HepG2 (cell line): ENCODE results near the gene MLC1. TPM values are rescaled to one million over a fixed set of nuclear protein-coding genes. Genes with fewer than 3 reads are reported as not detected.

Experiments
- ATAC-seq: fragments of 200-7000 bp; cut with Tn5 transposase; 3 replicates; pipeline ENCODE4 v1.9.1; 2020; ENCODE audit warnings: mild to moderate bottlenecking, moderate library complexity
- BruUV-seq: library from RNA; stranded (reverse); fragments of 400-500 nt; replicated peaks from 2 replicates; lab custom pipeline; 2021; lab: Mats Ljungman, UMichigan
- CTCF ChIA-PET: fragments of 300-600 bp; formaldehyde crosslinking; extraction: SDS; loops from one replicate; lab custom pipeline; 2021; ENCODE audit warnings: low total read pairs, inconsistent platforms, low intra/inter-chr PET ratio; lab: Yijun Ruan, JAX
- POLR2A ChIA-PET: fragments of 350-600 bp; sonication (Branson Sonifier 250); formaldehyde crosslinking; loops from one replicate; lab custom pipeline; 2020; ENCODE audit warnings: antibody characterized with exemption, inconsistent platforms; lab: Yijun Ruan, JAX
- DNase-seq: peaks from one replicate; pipeline ENCODE4 v3.0.0-alpha.2; 2015; ENCODE audit warnings: low spot score
- FAIRE-seq: peaks from 3 replicates; lab custom pipeline; 2011; peaks lifted over from hg19 to GRCh38; lab: Jason Lieb, UNC
- H2AFZ ChIP-seq: one replicate; pipeline ENCODE4 v1.6.1; 2011; ENCODE audit warnings: low read length, inconsistent platforms
- H3K27ac ChIP-seq: fragments of 300-600 bp; 3 replicates; pipeline ENCODE4 v1.8.0; 2011; ENCODE audit warnings: mixed run types, mild to moderate bottlenecking, mixed read lengths, low read length, inconsistent platforms; ENCODE audit not compliant: insufficient read depth; ENCODE audit errors: extremely low read length
- H3K27me3 ChIP-seq, 2 experiments: fragments of 200-600 bp in 1 of 2; 2 replicates in 1 of 2; 3 replicates in 1 of 2; pipeline versions ENCODE4 v1.6.0 to v1.8.0; 2011; ENCODE audit warnings: low read length in 2 of 2, mild to moderate bottlenecking in 2 of 2, moderate library complexity in 2 of 2, inconsistent platforms in 1 of 2; ENCODE audit not compliant: insufficient read depth in 2 of 2, control insufficient read depth in 1 of 2
- H3K36me3 ChIP-seq, 2 experiments: fragments of 200-600 bp in 1 of 2; replicated peaks in 1 of 2; 2 replicates in 1 of 2; 3 replicates in 1 of 2; pipeline versions ENCODE4 v1.5.1 to v1.8.0; 2011; ENCODE audit warnings: low read length in 2 of 2, inconsistent platforms in 1 of 2; ENCODE audit not compliant: insufficient read depth in 2 of 2, control insufficient read depth in 1 of 2
- H3K4me1 ChIP-seq: 2 replicates; pipeline ENCODE4 v1.5.1; 2012; ENCODE audit warnings: low read length, inconsistent platforms; ENCODE audit not compliant: insufficient read depth
- H3K4me2 ChIP-seq: 2 replicates; pipeline ENCODE4 v1.6.0; 2011; ENCODE audit warnings: low read depth, low read length, inconsistent platforms
- H3K4me3 ChIP-seq, 3 experiments: fragments of 200-600 bp in 1 of 3; sonication (generic), shearing (Covaris generic) in 1 of 3; replicated peaks in 1 of 3; 2 replicates each; pipeline ENCODE4 v1.5.1; 2011 to 2016; ENCODE audit warnings: low read length in 3 of 3, inconsistent platforms in 2 of 3, low read depth in 2 of 3, mild to moderate bottlenecking in 2 of 3, control low read depth in 1 of 3, mixed read lengths in 1 of 3; ENCODE audit not compliant: insufficient read depth in 1 of 3
- H3K79me2 ChIP-seq: one replicate; pipeline ENCODE4 v1.6.1; 2011; ENCODE audit warnings: low read length, inconsistent platforms; ENCODE audit not compliant: insufficient read depth
- H3K9ac ChIP-seq: 2 replicates; pipeline ENCODE4 v1.6.0; 2011; ENCODE audit warnings: mild to moderate bottlenecking, low read depth, low read length, inconsistent platforms; ENCODE audit not compliant: insufficient read depth
- H3K9me3 ChIP-seq: 2 replicates; pipeline ENCODE4 v1.5.1; 2012; ENCODE audit warnings: mild to moderate bottlenecking, low read length
- H4K20me1 ChIP-seq: 2 replicates; pipeline ENCODE4 v1.6.0; 2011; ENCODE audit warnings: inconsistent platforms, mild to moderate bottlenecking, low read length, moderate library complexity; ENCODE audit not compliant: insufficient read depth
- ADNP ChIP-seq: sonication (generic); formaldehyde crosslinking; IDR thresholded peaks from 2 replicates; pipeline ENCODE4 v1.4.0; 2020; ENCODE audit warnings: missing genetic modification reagents
- HNRNPH1 ChIP-seq: fragments of 200-400 bp; formaldehyde crosslinking; optimal IDR thresholded peaks from 2 replicates; pipeline ENCODE3; 2017; ENCODE audit warnings: mild to moderate bottlenecking, low read depth, low read length
- NFATC3 ChIP-seq: sonication (generic); formaldehyde crosslinking; IDR thresholded peaks from 2 replicates; pipeline ENCODE4 v1.5.1; 2020; ENCODE audit warnings: mild to moderate bottlenecking, missing genetic modification reagents
- NFKBIZ ChIP-seq: IDR thresholded peaks from 2 replicates; pipeline ENCODE4 v1.6.1; 2018; ENCODE audit warnings: missing genetic modification reagents, missing compliant biosample characterization
- POLR2AphosphoS2 ChIP-seq: IDR thresholded peaks from 2 replicates; pipeline ENCODE4 v1.6.1; 2011; ENCODE audit warnings: low read depth, low read length, improper control_type of control experiment
- ZNF879 ChIP-seq: sonication (generic); formaldehyde crosslinking; IDR thresholded peaks from 2 replicates; pipeline ENCODE4 v1.8.1; 2023; ENCODE audit warnings: missing genetic modification reagents
- ZSCAN20 ChIP-seq: sonication (generic); formaldehyde crosslinking; IDR thresholded peaks from 2 replicates; pipeline ENCODE4 v1.4.0; 2020; ENCODE audit warnings: missing genetic modification reagents, mild to moderate bottlenecking, borderline replicate concordance
- WGBS: methylation state at CpG from one replicate; pipeline ENCODE4 v1.1.6; 2017; ENCODE audit warnings: low lambda C conversion rate; 5-methylcytosine and 5-hydroxymethylcytosine counted together
- in situ Hi-C: cut with HindIII; loops from 2 replicates; pipeline ENCODE4 v1.10.0; 2017; ENCODE audit warnings: low pct_unique_long_range_greater_than_20kb; ENCODE audit not compliant: extremely low pct_ligation_motif_present
- intact Hi-C: fragments of 100-400 bp; cut with micrococcal nuclease; formaldehyde crosslinking; loops from one replicate; pipeline ENCODE4 v1.10.0; 2022; ENCODE audit not compliant: unreplicated experiment
- polyA plus RNA-seq, 8 experiments: library from polyadenylated mRNA; depleted of rRNA in 3 of 8; stranded (reverse) in 7 of 8; unstranded in 1 of 8; fragments of >200 nt; fragmentation: Illumina TruSeq in 4 of 8; extraction: Trizol in 4 of 8; gene quantifications; 2 replicates each; pipeline versions ENCODE4 v1.2.1 to v1.2.3, GENCODE V29; 2011 to 2016; ENCODE audit warnings: low read depth in 4 of 8, missing spikeins in 1 of 8, mixed read lengths in 1 of 8; ENCODE audit not compliant: insufficient read depth in 1 of 8
- total RNA-seq, 5 experiments: library from RNA; depleted of rRNA; stranded (reverse); fragments of >200 nt; fragmentation: Illumina TruSeq; extraction: Trizol; gene quantifications; 2 replicates each; pipeline ENCODE4 v1.2.3, GENCODE V29; 2016; ENCODE audit warnings: low read depth in 1 of 5
- TF ChIP-seq, protein P1 (sequence below): sonication (generic); formaldehyde crosslinking; IDR thresholded peaks from 2 replicates; pipeline ENCODE4 v1.5.0; 2020; ENCODE audit warnings: missing genetic modification reagents
- TF ChIP-seq, protein P2 (sequence below): sonication (generic); formaldehyde crosslinking; IDR thresholded peaks from 2 replicates; pipeline ENCODE4 v1.4.0; 2020; ENCODE audit warnings: low read depth, mild to moderate bottlenecking, missing genetic modification reagents
- TF ChIP-seq, protein P3 (sequence below): IDR thresholded peaks from 2 replicates; pipeline ENCODE4 v1.6.1; 2012; ENCODE audit warnings: inconsistent platforms
- TF ChIP-seq, protein P4 (sequence below), 2 experiments: fragments of 450-650 bp in 1 of 2; sonication (generic) in 1 of 2; formaldehyde crosslinking; IDR thresholded peaks; 2 replicates each; pipeline versions ENCODE4 v1.5.0 to v1.8.0; 2020 to 2022; ENCODE audit warnings: mild to moderate bottlenecking in 1 of 2, missing genetic modification reagents in 1 of 2
- TF ChIP-seq, protein P5 (sequence below): sonication (generic); formaldehyde crosslinking; IDR thresholded peaks from 2 replicates; pipeline ENCODE4 v1.5.0; 2020; ENCODE audit warnings: missing genetic modification reagents
- TF ChIP-seq, protein P6 (sequence below): sonication (generic); formaldehyde crosslinking; IDR thresholded peaks from 2 replicates; pipeline ENCODE4 v1.8.1; 2023; ENCODE audit warnings: mild to moderate bottlenecking, missing genetic modification reagents, borderline replicate concordance

The MLC1 gene
- total and polyA plus RNA-seq, 2 of the 13 experiments (the other 11 are each of a cell fraction or from before 2014, with no cell fraction given), result not detected

DNA sequence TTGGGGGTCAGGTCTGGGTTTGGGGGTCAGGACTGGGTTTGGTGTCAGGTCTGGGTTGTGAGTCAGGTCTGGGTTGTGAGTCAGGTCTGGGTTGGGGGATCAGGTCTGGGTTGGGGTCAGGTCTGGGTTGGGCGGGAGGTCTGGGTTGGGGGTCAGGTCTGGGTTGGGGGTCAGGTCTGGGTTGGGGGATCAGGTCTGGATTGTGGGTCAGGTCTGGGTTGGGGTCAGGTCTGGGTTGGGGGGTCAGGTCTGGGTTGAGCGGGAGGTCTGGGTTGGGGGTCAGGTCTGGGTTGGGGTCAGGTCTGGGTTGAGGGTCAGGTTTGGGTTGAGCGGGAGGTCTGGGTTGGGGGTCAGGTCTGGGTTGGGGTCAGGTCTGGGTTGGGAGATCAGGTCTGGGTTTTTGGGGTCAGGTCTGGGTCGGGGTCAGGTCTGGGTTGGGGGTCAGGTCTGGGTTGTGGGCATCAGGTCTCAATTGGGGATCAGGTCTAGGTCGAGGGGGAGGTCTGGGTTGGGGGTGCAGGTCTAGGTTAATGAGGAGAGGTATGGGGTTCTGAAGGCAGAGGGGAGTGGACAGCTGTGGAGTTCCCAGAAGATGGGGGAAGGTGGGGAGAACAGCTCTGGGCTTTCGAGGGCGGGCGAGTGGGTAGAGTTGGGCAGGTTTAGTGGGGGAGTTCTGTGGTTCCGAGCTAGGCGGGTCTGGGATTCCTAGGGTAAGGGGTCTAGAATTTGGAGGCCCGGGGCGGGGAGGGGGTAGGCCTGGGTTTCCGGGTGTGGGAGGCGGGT, 27.8 kb downstream of the MLC1 start:
- no peak for FAIRE-seq

More for the DNA sequence above, 27.8 kb downstream of the MLC1 start:
- in situ Hi-C loops, result no loop called here
- no TSS peak for BruUV-seq
- WGBS, result 76% methylated on average over 13 of the region's 14 CpGs
- CTCF ChIA-PET, result no interaction called here
- no peak overlapping the region for H3K9ac ChIP-seq
- TF ChIP-seq, protein P1, sequence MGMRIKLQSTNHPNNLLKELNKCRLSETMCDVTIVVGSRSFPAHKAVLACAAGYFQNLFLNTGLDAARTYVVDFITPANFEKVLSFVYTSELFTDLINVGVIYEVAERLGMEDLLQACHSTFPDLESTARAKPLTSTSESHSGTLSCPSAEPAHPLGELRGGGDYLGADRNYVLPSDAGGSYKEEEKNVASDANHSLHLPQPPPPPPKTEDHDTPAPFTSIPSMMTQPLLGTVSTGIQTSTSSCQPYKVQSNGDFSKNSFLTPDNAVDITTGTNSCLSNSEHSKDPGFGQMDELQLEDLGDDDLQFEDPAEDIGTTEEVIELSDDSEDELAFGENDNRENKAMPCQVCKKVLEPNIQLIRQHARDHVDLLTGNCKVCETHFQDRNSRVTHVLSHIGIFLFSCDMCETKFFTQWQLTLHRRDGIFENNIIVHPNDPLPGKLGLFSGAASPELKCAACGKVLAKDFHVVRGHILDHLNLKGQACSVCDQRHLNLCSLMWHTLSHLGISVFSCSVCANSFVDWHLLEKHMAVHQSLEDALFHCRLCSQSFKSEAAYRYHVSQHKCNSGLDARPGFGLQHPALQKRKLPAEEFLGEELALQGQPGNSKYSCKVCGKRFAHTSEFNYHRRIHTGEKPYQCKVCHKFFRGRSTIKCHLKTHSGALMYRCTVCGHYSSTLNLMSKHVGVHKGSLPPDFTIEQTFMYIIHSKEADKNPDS (CRISPR knock-in tag), result no peak
- TF ChIP-seq NFKBIZ (CRISPR knock-in tag) (no peak), HNRNPH1 (no peak), ZSCAN20 (CRISPR knock-in tag) (no peak), POLR2AphosphoS2 (no peak), ZNF879 (CRISPR knock-in tag) (no peak), NFATC3 (CRISPR knock-in tag) (no peak), ADNP (no peak)
- TF ChIP-seq, protein P2, sequence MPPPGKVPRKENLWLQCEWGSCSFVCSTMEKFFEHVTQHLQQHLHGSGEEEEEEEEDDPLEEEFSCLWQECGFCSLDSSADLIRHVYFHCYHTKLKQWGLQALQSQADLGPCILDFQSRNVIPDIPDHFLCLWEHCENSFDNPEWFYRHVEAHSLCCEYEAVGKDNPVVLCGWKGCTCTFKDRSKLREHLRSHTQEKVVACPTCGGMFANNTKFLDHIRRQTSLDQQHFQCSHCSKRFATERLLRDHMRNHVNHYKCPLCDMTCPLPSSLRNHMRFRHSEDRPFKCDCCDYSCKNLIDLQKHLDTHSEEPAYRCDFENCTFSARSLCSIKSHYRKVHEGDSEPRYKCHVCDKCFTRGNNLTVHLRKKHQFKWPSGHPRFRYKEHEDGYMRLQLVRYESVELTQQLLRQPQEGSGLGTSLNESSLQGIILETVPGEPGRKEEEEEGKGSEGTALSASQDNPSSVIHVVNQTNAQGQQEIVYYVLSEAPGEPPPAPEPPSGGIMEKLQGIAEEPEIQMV, result no peak
- TF ChIP-seq, protein P3, sequence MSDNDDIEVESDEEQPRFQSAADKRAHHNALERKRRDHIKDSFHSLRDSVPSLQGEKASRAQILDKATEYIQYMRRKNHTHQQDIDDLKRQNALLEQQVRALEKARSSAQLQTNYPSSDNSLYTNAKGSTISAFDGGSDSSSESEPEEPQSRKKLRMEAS, result no peak
- TF ChIP-seq, protein P4, sequence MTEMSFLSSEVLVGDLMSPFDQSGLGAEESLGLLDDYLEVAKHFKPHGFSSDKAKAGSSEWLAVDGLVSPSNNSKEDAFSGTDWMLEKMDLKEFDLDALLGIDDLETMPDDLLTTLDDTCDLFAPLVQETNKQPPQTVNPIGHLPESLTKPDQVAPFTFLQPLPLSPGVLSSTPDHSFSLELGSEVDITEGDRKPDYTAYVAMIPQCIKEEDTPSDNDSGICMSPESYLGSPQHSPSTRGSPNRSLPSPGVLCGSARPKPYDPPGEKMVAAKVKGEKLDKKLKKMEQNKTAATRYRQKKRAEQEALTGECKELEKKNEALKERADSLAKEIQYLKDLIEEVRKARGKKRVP (CRISPR knock-in tag; IDR thresholded peaks at IDR 0.05), result no peak
- TF ChIP-seq, protein P5, sequence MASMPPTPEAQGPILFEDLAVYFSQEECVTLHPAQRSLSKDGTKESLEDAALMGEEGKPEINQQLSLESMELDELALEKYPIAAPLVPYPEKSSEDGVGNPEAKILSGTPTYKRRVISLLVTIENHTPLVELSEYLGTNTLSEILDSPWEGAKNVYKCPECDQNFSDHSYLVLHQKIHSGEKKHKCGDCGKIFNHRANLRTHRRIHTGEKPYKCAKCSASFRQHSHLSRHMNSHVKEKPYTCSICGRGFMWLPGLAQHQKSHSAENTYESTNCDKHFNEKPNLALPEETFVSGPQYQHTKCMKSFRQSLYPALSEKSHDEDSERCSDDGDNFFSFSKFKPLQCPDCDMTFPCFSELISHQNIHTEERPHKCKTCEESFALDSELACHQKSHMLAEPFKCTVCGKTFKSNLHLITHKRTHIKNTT (CRISPR knock-in tag), result no peak
- TF ChIP-seq, protein P6, sequence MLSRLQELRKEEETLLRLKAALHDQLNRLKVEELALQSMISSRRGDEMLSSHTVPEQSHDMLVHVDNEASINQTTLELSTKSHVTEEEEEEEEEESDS (CRISPR knock-in tag), result no peak
- TF ChIP-seq, all 625 proteins: peak for 0
- no peaks in the 10 kb centered on the region for H3K36me3 ChIP-seq
- H3K79me2 ChIP-seq, result no peaks in the 10 kb centered on the region
- H3K4me2 ChIP-seq, result no peak overlapping the region
- H3K4me1 ChIP-seq, result peaks cover 7% of the 10 kb centered on the region; the same call in 1 of the 2 replicates
- intact Hi-C loops, result no loop called here
- no peak for DNase-seq
- H3K9me3 ChIP-seq, result no peaks in the 10 kb centered on the region
- no peaks in the 10 kb centered on the region for H4K20me1 ChIP-seq
- POLR2A ChIA-PET, result no interaction called here
- peaks cover 4 to 25% of the 10 kb centered on the region in 2 experiments for H3K27me3 ChIP-seq
- ATAC-seq, result no peak
- no peak overlapping the region for H2AFZ ChIP-seq
- no peak overlapping the region for H3K4me3 ChIP-seq
- no peak overlapping the region for H3K27ac ChIP-seq
